ENCODE data around the gene AMH.

GRCh38 chr19:2249010-2249866 is at the start of gene AMH:
- no peak for TF ChIP-seq POLR2A (IDR thresholded peaks at IDR 0.05)
- TF ChIP-seq, protein P1, sequence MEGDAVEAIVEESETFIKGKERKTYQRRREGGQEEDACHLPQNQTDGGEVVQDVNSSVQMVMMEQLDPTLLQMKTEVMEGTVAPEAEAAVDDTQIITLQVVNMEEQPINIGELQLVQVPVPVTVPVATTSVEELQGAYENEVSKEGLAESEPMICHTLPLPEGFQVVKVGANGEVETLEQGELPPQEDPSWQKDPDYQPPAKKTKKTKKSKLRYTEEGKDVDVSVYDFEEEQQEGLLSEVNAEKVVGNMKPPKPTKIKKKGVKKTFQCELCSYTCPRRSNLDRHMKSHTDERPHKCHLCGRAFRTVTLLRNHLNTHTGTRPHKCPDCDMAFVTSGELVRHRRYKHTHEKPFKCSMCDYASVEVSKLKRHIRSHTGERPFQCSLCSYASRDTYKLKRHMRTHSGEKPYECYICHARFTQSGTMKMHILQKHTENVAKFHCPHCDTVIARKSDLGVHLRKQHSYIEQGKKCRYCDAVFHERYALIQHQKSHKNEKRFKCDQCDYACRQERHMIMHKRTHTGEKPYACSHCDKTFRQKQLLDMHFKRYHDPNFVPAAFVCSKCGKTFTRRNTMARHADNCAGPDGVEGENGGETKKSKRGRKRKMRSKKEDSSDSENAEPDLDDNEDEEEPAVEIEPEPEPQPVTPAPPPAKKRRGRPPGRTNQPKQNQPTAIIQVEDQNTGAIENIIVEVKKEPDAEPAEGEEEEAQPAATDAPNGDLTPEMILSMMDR (IDR thresholded peaks at IDR 0.05) = no peak
